Left lung (tissue), 10 donors: ENCODE results near the gene S100A8. TPM values are rescaled to one million over a fixed set of nuclear protein-coding genes. Genes with fewer than 3 reads are reported as not detected.

Experiments used
- ATAC-seq: fragments of 200-7000 bp; cut with Tn5 transposase; one replicate; pipeline ENCODE4 v1.9.1; 2020; ENCODE audit warnings: moderate library complexity
- DNase-seq, 4 donors: peaks; one replicate each; pipeline ENCODE4 v3.0.0-alpha.2; 2013 to 2020
- H3K27ac ChIP-seq, 2 donors: fragments of 200-600 bp; sonication (generic) in 1 of 2; one replicate each; pipeline versions ENCODE4 v1.5.0 to v1.8.0; 2020 to 2021
- H3K27me3 ChIP-seq, 2 donors: fragments of 200-600 bp; sonication (generic) in 1 of 2; one replicate each; pipeline versions ENCODE4 v1.5.0 to v1.8.0; 2020 to 2021
- H3K36me3 ChIP-seq, 2 donors: fragments of 200-600 bp; sonication (generic) in 1 of 2; one replicate each; pipeline versions ENCODE4 v1.5.0 to v1.8.0; 2020 to 2021
- H3K4me1 ChIP-seq, 2 donors: fragments of 200-600 bp; one replicate each; pipeline ENCODE4 v1.8.0; 2021
- H3K4me3 ChIP-seq, 2 donors: fragments of 200-600 bp; sonication (generic) in 1 of 2; one replicate each; pipeline versions ENCODE4 v1.5.0 to v1.8.0; 2020 to 2021; ENCODE audit warnings: mild to moderate bottlenecking in 1 of 2
- H3K9me3 ChIP-seq, 2 donors: fragments of 200-600 bp; sonication (generic) in 1 of 2; one replicate each; pipeline versions ENCODE4 v1.5.0 to v1.8.0; 2020 to 2021
- CTCF ChIP-seq, 2 donors: fragments of 200-600 bp; sonication (generic) in 1 of 2; IDR thresholded peaks; one replicate each; pipeline versions ENCODE4 v1.5.0 to v1.8.0; 2021; ENCODE audit warnings: antibody characterized with exemption in 2 of 2
- intact Hi-C, 2 donors: fragments of 100-400 bp; cut with DNase I; formaldehyde crosslinking; loops; one replicate each; pipeline versions ENCODE4 v1.11.2 to v1.14.2; 2022
- polyA plus RNA-seq, 6 donors: library from polyadenylated mRNA; unstranded; fragments of 120-200 nt; gene quantifications; one replicate each; pipeline ENCODE4 v1.2.1, GENCODE V29; 2013; ENCODE audit not compliant: insufficient read length in 6 of 6
- total RNA-seq, 2 donors: library from RNA; stranded (reverse); fragmentation: NEBNext Ultra II Directional; extraction: Animal tissue kit (Norgen Biotek cat#: 25700); gene quantifications; one replicate each; pipeline ENCODE4 v1.2.1, GENCODE V29; 2021
- donor health status: DM: no; HTN: yes; CAD: no.
- donor health status: DM: no; HTN: no; CAD: no.

Gene S100A8
- total and polyA plus RNA-seq, 8 donors = 10.2 to 1,365 (median 26.2) TPM

GRCh38 chr1:153354515-153355193, 36.2 kb downstream of the S100A8 start:
- TF ChIP-seq CTCF (IDR thresholded peaks at IDR 0.05) = no peak
- no peak for DNase-seq
- peaks cover 0 to 13% of the 10 kb centered on the region in 2 donors for H3K36me3 ChIP-seq
- H3K27me3 ChIP-seq = peaks cover 6 to 22% of the 10 kb centered on the region in 2 donors
- H3K4me1 ChIP-seq = peaks cover 0 to 31% of the 10 kb centered on the region in 2 donors
- H3K27ac ChIP-seq = peak overlapping the region in 1 of 2 donors; percentile 94
- intact Hi-C loops = no loop called here
- no peak for ATAC-seq
- no peak overlapping the region for H3K4me3 ChIP-seq
- H3K9me3 ChIP-seq = no peaks in the 10 kb centered on the region

GRCh38 chr1:153353226-153353947, 37.5 kb downstream of the S100A8 start:
- ATAC-seq (no peak), DNase-seq (no peak)
- intact Hi-C loops = no loop called here
- TF ChIP-seq CTCF (IDR thresholded peaks at IDR 0.05) = peak in 1 of 2 donors; percentile 21
- Histone ChIP-seq H3K4me3 (no peak overlapping the region), H3K36me3 (no peaks in the 10 kb centered on the region), H3K27ac (no peak overlapping the region), H3K27me3 (peaks cover 6 to 34% of the 10 kb centered on the region in 2 donors), H3K9me3 (no peaks in the 10 kb centered on the region), H3K4me1 (peaks cover 0 to 28% of the 10 kb centered on the region in 2 donors)

- no peaks in the 10 kb centered on the region for H3K9me3 ChIP-seq
- H3K4me1 ChIP-seq = peaks cover 0 to 28% of the 10 kb centered on the region in 2 donors
- no peak overlapping the region for H3K27ac ChIP-seq
- ATAC-seq (peak; percentile 86), DNase-seq (peak; percentile 29 to 90 (median 69))
- H3K27me3 ChIP-seq = peaks cover 6 to 41% of the 10 kb centered on the region in 2 donors
- peak; percentile 92 to 95 for TF ChIP-seq CTCF (IDR thresholded peaks at IDR 0.05)
- intact Hi-C loops = no loop called here
- no peaks in the 10 kb centered on the region for H3K36me3 ChIP-seq
- H3K4me3 ChIP-seq = no peak overlapping the region
Measured at GRCh38 chr1:153352523-153352922, 38.4 kb downstream of the S100A8 start.

- Histone ChIP-seq H3K27me3 (peaks cover 6 to 44% of the 10 kb centered on the region in 2 donors), H3K36me3 (no peaks in the 10 kb centered on the region), H3K9me3 (no peaks in the 10 kb centered on the region), H3K27ac (no peak overlapping the region), H3K4me3 (no peak overlapping the region), H3K4me1 (peaks cover 0 to 21% of the 10 kb centered on the region in 2 donors)
- intact Hi-C loops = no loop called here
- ATAC-seq (no peak), DNase-seq (no peak)
- TF ChIP-seq CTCF (IDR thresholded peaks at IDR 0.05) = no peak
Measured at GRCh38 chr1:153350321-153350957, 40.4 kb downstream of the S100A8 start.
